HepG2 (cell line): ENCODE results near the gene MOK. TPM values are rescaled to one million over a fixed set of nuclear protein-coding genes. Genes with fewer than 3 reads are reported as not detected.
A peak's percentile ranks its signal among the peaks of the same experiment; 100 is the strongest.

Experiments
- ATAC-seq: fragments of 200-7000 bp; cut with Tn5 transposase; 3 replicates; pipeline ENCODE4 v1.9.1; 2020; ENCODE audit warnings: mild to moderate bottlenecking, moderate library complexity
- BruUV-seq: library from RNA; stranded (reverse); fragments of 400-500 nt; replicated peaks from 2 replicates; lab custom pipeline; 2021; lab: Mats Ljungman, UMichigan
- CTCF ChIA-PET: fragments of 300-600 bp; formaldehyde crosslinking; extraction: SDS; loops from one replicate; lab custom pipeline; 2021; ENCODE audit warnings: low total read pairs, inconsistent platforms, low intra/inter-chr PET ratio; lab: Yijun Ruan, JAX
- POLR2A ChIA-PET: fragments of 350-600 bp; sonication (Branson Sonifier 250); formaldehyde crosslinking; loops from one replicate; lab custom pipeline; 2020; ENCODE audit warnings: antibody characterized with exemption, inconsistent platforms; lab: Yijun Ruan, JAX
- DNase-seq: peaks from one replicate; pipeline ENCODE4 v3.0.0-alpha.2; 2015; ENCODE audit warnings: low spot score
- FAIRE-seq: peaks from 3 replicates; lab custom pipeline; 2011; peaks lifted over from hg19 to GRCh38; lab: Jason Lieb, UNC
- H2AFZ ChIP-seq: one replicate; pipeline ENCODE4 v1.6.1; 2011; ENCODE audit warnings: low read length, inconsistent platforms
- H3K27ac ChIP-seq: fragments of 300-600 bp; 3 replicates; pipeline ENCODE4 v1.8.0; 2011; ENCODE audit warnings: mixed run types, mild to moderate bottlenecking, mixed read lengths, low read length, inconsistent platforms; ENCODE audit not compliant: insufficient read depth; ENCODE audit errors: extremely low read length
- H3K27me3 ChIP-seq, 2 experiments: fragments of 200-600 bp in 1 of 2; 2 replicates in 1 of 2; 3 replicates in 1 of 2; pipeline versions ENCODE4 v1.6.0 to v1.8.0; 2011; ENCODE audit warnings: low read length in 2 of 2, mild to moderate bottlenecking in 2 of 2, moderate library complexity in 2 of 2, inconsistent platforms in 1 of 2; ENCODE audit not compliant: insufficient read depth in 2 of 2, control insufficient read depth in 1 of 2
- H3K36me3 ChIP-seq, 2 experiments: fragments of 200-600 bp in 1 of 2; replicated peaks in 1 of 2; 2 replicates in 1 of 2; 3 replicates in 1 of 2; pipeline versions ENCODE4 v1.5.1 to v1.8.0; 2011; ENCODE audit warnings: low read length in 2 of 2, inconsistent platforms in 1 of 2; ENCODE audit not compliant: insufficient read depth in 2 of 2, control insufficient read depth in 1 of 2
- H3K4me1 ChIP-seq: 2 replicates; pipeline ENCODE4 v1.5.1; 2012; ENCODE audit warnings: low read length, inconsistent platforms; ENCODE audit not compliant: insufficient read depth
- H3K4me2 ChIP-seq: 2 replicates; pipeline ENCODE4 v1.6.0; 2011; ENCODE audit warnings: low read depth, low read length, inconsistent platforms
- H3K4me3 ChIP-seq, 3 experiments: fragments of 200-600 bp in 1 of 3; sonication (generic), shearing (Covaris generic) in 1 of 3; replicated peaks in 1 of 3; 2 replicates each; pipeline ENCODE4 v1.5.1; 2011 to 2016; ENCODE audit warnings: low read length in 3 of 3, inconsistent platforms in 2 of 3, low read depth in 2 of 3, mild to moderate bottlenecking in 2 of 3, control low read depth in 1 of 3, mixed read lengths in 1 of 3; ENCODE audit not compliant: insufficient read depth in 1 of 3
- H3K79me2 ChIP-seq: one replicate; pipeline ENCODE4 v1.6.1; 2011; ENCODE audit warnings: low read length, inconsistent platforms; ENCODE audit not compliant: insufficient read depth
- H3K9ac ChIP-seq: 2 replicates; pipeline ENCODE4 v1.6.0; 2011; ENCODE audit warnings: mild to moderate bottlenecking, low read depth, low read length, inconsistent platforms; ENCODE audit not compliant: insufficient read depth
- H3K9me3 ChIP-seq: 2 replicates; pipeline ENCODE4 v1.5.1; 2012; ENCODE audit warnings: mild to moderate bottlenecking, low read length
- H4K20me1 ChIP-seq: 2 replicates; pipeline ENCODE4 v1.6.0; 2011; ENCODE audit warnings: inconsistent platforms, mild to moderate bottlenecking, low read length, moderate library complexity; ENCODE audit not compliant: insufficient read depth
- FOXK2 ChIP-seq: fragments of 450-650 bp; IDR thresholded peaks from 2 replicates; pipeline ENCODE4 v1.6.1; 2016
- MAFF ChIP-seq: IDR thresholded peaks from 2 replicates; pipeline ENCODE4 v1.6.1; 2011; ENCODE audit warnings: low read depth, low read length, improper control_type of control experiment
- MAFK ChIP-seq, 2 experiments: IDR thresholded peaks in 1 of 2; conservative IDR thresholded peaks in 1 of 2; 2 replicates each; pipeline ENCODE4 v1.6.1; 2011; ENCODE audit warnings: improper control_type of control experiment in 2 of 2, low read length in 2 of 2
- PRDM4 ChIP-seq: sonication (generic); formaldehyde crosslinking; IDR thresholded peaks from 2 replicates; pipeline ENCODE4 v1.9.0; 2021; ENCODE audit warnings: missing genetic modification reagents, borderline replicate concordance
- REXO4 ChIP-seq: sonication (generic); formaldehyde crosslinking; IDR thresholded peaks from 2 replicates; pipeline ENCODE4 v1.8.0; 2022; ENCODE audit warnings: missing genetic modification reagents, mild to moderate bottlenecking, borderline replicate concordance
- TP53 ChIP-seq: sonication (generic); formaldehyde crosslinking; conservative IDR thresholded peaks from 2 replicates; pipeline ENCODE4 v1.4.0; 2020; ENCODE audit warnings: missing genetic modification reagents
- ZKSCAN5 ChIP-seq: sonication (generic); formaldehyde crosslinking; IDR thresholded peaks from 2 replicates; pipeline ENCODE4 v1.5.1; 2020; ENCODE audit warnings: mild to moderate bottlenecking, missing genetic modification reagents
- ZNF563 ChIP-seq: sonication (generic); formaldehyde crosslinking; IDR thresholded peaks from 2 replicates; pipeline ENCODE4 v1.8.0; 2022; ENCODE audit warnings: mild to moderate bottlenecking, moderate library complexity, missing genetic modification reagents
- ZNF570 ChIP-seq: sonication (generic); formaldehyde crosslinking; IDR thresholded peaks from 2 replicates; pipeline ENCODE4 v1.4.0; 2020; ENCODE audit warnings: mild to moderate bottlenecking, missing genetic modification reagents, borderline replicate concordance
- ZNF790 ChIP-seq: sonication (generic); formaldehyde crosslinking; IDR thresholded peaks from 2 replicates; pipeline ENCODE4 v1.8.0; 2022; ENCODE audit warnings: missing genetic modification reagents, mild to moderate bottlenecking, borderline replicate concordance
- ZSCAN30 ChIP-seq: sonication (generic); formaldehyde crosslinking; IDR thresholded peaks from 2 replicates; pipeline ENCODE4 v1.5.0; 2020; ENCODE audit warnings: mild to moderate bottlenecking, missing genetic modification reagents
- WGBS: methylation state at CpG from one replicate; pipeline ENCODE4 v1.1.6; 2017; ENCODE audit warnings: low lambda C conversion rate; 5-methylcytosine and 5-hydroxymethylcytosine counted together
- in situ Hi-C: cut with HindIII; loops from 2 replicates; pipeline ENCODE4 v1.10.0; 2017; ENCODE audit warnings: low pct_unique_long_range_greater_than_20kb; ENCODE audit not compliant: extremely low pct_ligation_motif_present
- intact Hi-C: fragments of 100-400 bp; cut with micrococcal nuclease; formaldehyde crosslinking; loops from one replicate; pipeline ENCODE4 v1.10.0; 2022; ENCODE audit not compliant: unreplicated experiment
- polyA plus RNA-seq, 8 experiments: library from polyadenylated mRNA; depleted of rRNA in 3 of 8; stranded (reverse) in 7 of 8; unstranded in 1 of 8; fragments of >200 nt; fragmentation: Illumina TruSeq in 4 of 8; extraction: Trizol in 4 of 8; gene quantifications; 2 replicates each; pipeline versions ENCODE4 v1.2.1 to v1.2.3, GENCODE V29; 2011 to 2016; ENCODE audit warnings: low read depth in 4 of 8, missing spikeins in 1 of 8, mixed read lengths in 1 of 8; ENCODE audit not compliant: insufficient read depth in 1 of 8
- total RNA-seq, 5 experiments: library from RNA; depleted of rRNA; stranded (reverse); fragments of >200 nt; fragmentation: Illumina TruSeq; extraction: Trizol; gene quantifications; 2 replicates each; pipeline ENCODE4 v1.2.3, GENCODE V29; 2016; ENCODE audit warnings: low read depth in 1 of 5
- TF ChIP-seq, protein P1 (sequence below): IDR thresholded peaks from 2 replicates; pipeline ENCODE4 v1.6.1; 2012; ENCODE audit warnings: low read depth, low read length, improper control_type of control experiment
- TF ChIP-seq, protein P2 (sequence below): sonication (generic); formaldehyde crosslinking; IDR thresholded peaks from 2 replicates; pipeline ENCODE4 v1.9.0; 2021; ENCODE audit warnings: missing genetic modification reagents, mild to moderate bottlenecking, borderline replicate concordance

The MOK gene
- total and polyA plus RNA-seq, 2 of the 13 experiments (the other 11 are each of a cell fraction or from before 2014, with no cell fraction given) = 15.3 to 16.9 TPM

GRCh38 chr14:102183886-102184285 lies 121.1 kb downstream of the MOK start:
- CTCF ChIA-PET = no interaction called here
- H4K20me1 ChIP-seq = no peaks in the 10 kb centered on the region; the same call in 1 of the 2 replicates
- H3K4me1 ChIP-seq = peaks cover 46% of the 10 kb centered on the region
- H3K79me2 ChIP-seq = peaks cover 72% of the 10 kb centered on the region
- no peaks in the 10 kb centered on the region for H3K27me3 ChIP-seq
- H3K4me3 ChIP-seq = no peak overlapping the region
- ATAC-seq (no peak), DNase-seq (no peak), FAIRE-seq (no peak)
- no peak overlapping the region for H3K9ac ChIP-seq
- H3K4me2 ChIP-seq = no peak overlapping the region
- no peaks in the 10 kb centered on the region for H3K9me3 ChIP-seq
- H3K36me3 ChIP-seq = no peaks in the 10 kb centered on the region; a peak in 2 of 5 replicates
- intact Hi-C loops = loop anchor here (2.0 kb wide), 1 partner anchor 33 kb away; no protein-coding TSS in a partner anchor
- WGBS = 96% methylated on average over 3 of the region's 3 CpGs
- POLR2A ChIA-PET = no interaction called here
- H3K27ac ChIP-seq = no peak overlapping the region
- no TSS peak for BruUV-seq
- peak; percentile 64; the same call in 1 of the 2 replicates for TF ChIP-seq MAFF
- TF ChIP-seq TP53 = no peak
- TF ChIP-seq, protein P1, sequence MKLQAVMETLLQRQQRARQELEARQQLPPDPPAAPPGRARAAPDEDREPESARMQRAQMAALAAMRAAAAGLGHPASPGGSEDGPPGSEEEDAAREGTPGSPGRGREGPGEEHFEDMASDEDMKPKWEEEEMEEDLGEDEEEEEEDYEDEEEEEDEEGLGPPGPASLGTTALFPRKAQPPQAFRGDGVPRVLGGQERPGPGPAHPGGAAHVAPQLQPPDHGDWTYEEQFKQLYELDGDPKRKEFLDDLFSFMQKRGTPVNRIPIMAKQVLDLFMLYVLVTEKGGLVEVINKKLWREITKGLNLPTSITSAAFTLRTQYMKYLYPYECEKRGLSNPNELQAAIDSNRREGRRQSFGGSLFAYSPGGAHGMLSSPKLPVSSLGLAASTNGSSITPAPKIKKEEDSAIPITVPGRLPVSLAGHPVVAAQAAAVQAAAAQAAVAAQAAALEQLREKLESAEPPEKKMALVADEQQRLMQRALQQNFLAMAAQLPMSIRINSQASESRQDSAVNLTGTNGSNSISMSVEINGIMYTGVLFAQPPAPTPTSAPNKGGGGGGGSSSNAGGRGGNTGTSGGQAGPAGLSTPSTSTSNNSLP = no peak
- peak; percentile 56 to 75; a peak in 3 of 4 replicates for TF ChIP-seq MAFK (conservative IDR thresholded peaks at IDR 0.05 in 1 of 2, IDR thresholded peaks at IDR 0.05 in 1 of 2; ENCODE audit: low read length in 2 of 2)
- TF ChIP-seq, all 625 proteins: peak for 2
- H2AFZ ChIP-seq = no peak overlapping the region
- in situ Hi-C loops = no loop called here

DNA sequence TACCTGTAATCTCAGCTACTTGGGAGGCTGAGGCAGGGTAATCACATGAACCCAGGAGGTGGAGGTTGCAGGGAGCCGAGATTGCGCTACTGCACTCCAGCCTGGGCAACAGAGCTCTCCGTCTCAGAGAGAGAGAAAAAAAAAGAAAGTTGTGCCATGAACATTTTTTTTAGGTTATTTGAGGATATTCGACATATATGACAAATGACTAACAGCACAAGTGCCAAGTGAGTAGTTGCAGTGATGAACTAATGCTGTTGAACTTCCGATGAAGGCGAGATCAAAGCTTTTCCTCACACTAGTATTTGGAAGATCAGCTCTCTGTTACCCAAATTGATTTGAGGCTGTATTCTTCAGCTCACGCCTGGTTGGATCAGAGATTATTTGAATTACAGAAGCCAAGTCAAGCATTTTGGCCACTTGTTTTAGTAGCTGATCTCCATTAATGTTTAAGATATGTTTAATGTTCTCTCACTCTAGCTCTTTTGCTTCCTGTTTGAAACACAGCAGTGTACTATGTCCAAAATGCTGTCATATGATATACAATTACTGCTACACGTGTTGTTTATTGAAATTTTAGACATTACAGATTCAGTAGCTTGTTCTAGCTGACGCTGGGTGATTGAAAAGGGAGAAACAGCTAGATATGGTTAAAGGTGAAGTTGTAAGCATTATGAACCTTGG lies 121.9 kb downstream of the MOK start:
- H3K4me1 ChIP-seq = peaks cover 42% of the 10 kb centered on the region
- in situ Hi-C loops = no loop called here
- TF ChIP-seq ZSCAN30 (no peak), PRDM4 (CRISPR knock-in tag) (no peak), REXO4 (CRISPR knock-in tag) (no peak), FOXK2 (no peak), ZNF790 (CRISPR knock-in tag) (no peak), ZKSCAN5 (CRISPR knock-in tag) (no peak), ZNF570 (CRISPR knock-in tag) (no peak), ZNF563 (CRISPR knock-in tag) (no peak)
- TF ChIP-seq, protein P2, sequence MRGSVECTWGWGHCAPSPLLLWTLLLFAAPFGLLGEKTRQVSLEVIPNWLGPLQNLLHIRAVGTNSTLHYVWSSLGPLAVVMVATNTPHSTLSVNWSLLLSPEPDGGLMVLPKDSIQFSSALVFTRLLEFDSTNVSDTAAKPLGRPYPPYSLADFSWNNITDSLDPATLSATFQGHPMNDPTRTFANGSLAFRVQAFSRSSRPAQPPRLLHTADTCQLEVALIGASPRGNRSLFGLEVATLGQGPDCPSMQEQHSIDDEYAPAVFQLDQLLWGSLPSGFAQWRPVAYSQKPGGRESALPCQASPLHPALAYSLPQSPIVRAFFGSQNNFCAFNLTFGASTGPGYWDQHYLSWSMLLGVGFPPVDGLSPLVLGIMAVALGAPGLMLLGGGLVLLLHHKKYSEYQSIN (CRISPR knock-in tag) = no peak

More for the DNA sequence above, 121.9 kb downstream of the MOK start:
- no TSS peak for BruUV-seq
- DNase-seq (no peak), FAIRE-seq (no peak), ATAC-seq (no peak)
- Histone ChIP-seq H4K20me1 (no peaks in the 10 kb centered on the region; the same call in 1 of the 2 replicates), H2AFZ (no peak overlapping the region), H3K9me3 (no peaks in the 10 kb centered on the region), H3K36me3 (no peaks in the 10 kb centered on the region; a peak in 3 of 5 replicates), H3K27ac (no peak overlapping the region), H3K4me2 (no peak overlapping the region), H3K79me2 (peaks cover 73% of the 10 kb centered on the region), H3K27me3 (no peaks in the 10 kb centered on the region), H3K4me3 (no peak overlapping the region), H3K9ac (no peak overlapping the region)
- CTCF ChIA-PET = no interaction called here
- 94% methylated on average over 9 of the region's 9 CpGs for WGBS
- intact Hi-C loops = no loop called here
- POLR2A ChIA-PET = no interaction called here
